Measurements from ENCODE around the gene SNX18. TPM values are rescaled to one million over a fixed set of nuclear protein-coding genes. Genes with fewer than 3 reads are reported as not detected.

The SNX18 gene
- total RNA-seq, 1 donor from 2014 or later, result 63.4 TPM

DNA sequence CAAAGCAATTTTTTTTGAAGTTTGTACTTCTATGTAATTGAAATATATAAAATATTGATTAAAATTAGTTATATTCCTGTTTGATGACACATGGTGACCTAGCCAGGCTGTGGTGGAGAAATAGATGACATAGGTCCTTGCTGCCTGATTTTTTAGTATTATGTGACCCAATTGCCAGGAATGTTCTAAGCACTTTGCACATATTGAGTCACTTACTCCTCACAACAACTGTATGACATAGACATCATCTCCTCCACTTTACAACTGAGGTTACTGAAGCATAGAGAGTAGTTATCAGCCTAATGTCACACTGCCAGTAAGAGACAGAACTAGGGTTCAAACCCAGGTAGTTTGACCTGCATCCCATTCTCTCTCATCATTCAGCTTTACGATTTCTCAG, 26.2 kb upstream of the SNX18 start:
- intact Hi-C loops (cut with micrococcal nuclease), result no loop called here
- Mint-ChIP-seq H3K4me3 (no peak overlapping the region), H3K27ac (no peak overlapping the region), H3K4me1 (no peaks in the 10 kb centered on the region), H3K27me3 (peaks cover 7% of the 10 kb centered on the region), H3K9me3 (no peaks in the 10 kb centered on the region), H3K36me3 (ENCODE audit: low read depth) (no peaks in the 10 kb centered on the region)
- POLR2A ChIA-PET, result no interaction called here
- DNase-seq (no peak), ATAC-seq (ENCODE audit: low read depth) (no peak)
- TF ChIP-seq, protein P1, sequence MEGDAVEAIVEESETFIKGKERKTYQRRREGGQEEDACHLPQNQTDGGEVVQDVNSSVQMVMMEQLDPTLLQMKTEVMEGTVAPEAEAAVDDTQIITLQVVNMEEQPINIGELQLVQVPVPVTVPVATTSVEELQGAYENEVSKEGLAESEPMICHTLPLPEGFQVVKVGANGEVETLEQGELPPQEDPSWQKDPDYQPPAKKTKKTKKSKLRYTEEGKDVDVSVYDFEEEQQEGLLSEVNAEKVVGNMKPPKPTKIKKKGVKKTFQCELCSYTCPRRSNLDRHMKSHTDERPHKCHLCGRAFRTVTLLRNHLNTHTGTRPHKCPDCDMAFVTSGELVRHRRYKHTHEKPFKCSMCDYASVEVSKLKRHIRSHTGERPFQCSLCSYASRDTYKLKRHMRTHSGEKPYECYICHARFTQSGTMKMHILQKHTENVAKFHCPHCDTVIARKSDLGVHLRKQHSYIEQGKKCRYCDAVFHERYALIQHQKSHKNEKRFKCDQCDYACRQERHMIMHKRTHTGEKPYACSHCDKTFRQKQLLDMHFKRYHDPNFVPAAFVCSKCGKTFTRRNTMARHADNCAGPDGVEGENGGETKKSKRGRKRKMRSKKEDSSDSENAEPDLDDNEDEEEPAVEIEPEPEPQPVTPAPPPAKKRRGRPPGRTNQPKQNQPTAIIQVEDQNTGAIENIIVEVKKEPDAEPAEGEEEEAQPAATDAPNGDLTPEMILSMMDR (IDR thresholded peaks at IDR 0.05), result no peak
- CTCF ChIA-PET, result interaction anchor here (1.0 to 1.6 kb wide), 2 partner anchors 72 to 376 kb away, joined by 3 to 8 read pairs; no protein-coding TSS in a partner anchor

DNA sequence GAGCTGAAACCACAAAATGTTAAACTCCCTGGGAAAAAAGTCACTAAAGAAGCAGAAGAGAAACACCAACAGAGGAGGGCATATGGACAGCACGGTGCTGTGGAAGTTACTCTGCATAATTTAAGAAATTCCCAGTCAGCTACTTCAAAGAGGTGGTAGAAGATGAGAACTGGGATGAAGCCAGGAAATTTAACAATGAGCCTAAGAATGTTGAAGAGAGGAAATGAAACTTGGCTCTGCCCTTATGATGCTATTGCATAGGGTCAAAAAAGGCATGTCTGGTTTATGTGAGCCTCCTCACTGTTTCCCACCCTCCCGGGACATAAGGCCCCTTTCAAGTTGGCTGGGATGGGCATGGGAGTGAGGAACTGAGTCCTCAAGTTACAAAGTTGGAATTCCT, 25.4 kb upstream of the SNX18 start:
- TF ChIP-seq, protein P1 (IDR thresholded peaks at IDR 0.05), result no peak
- Mint-ChIP-seq H3K4me3 (no peak overlapping the region), H3K36me3 (ENCODE audit: low read depth) (no peaks in the 10 kb centered on the region), H3K27ac (no peak overlapping the region), H3K27me3 (peaks cover 9% of the 10 kb centered on the region), H3K4me1 (no peaks in the 10 kb centered on the region), H3K9me3 (no peaks in the 10 kb centered on the region)
- intact Hi-C loops (cut with micrococcal nuclease), result no loop called here
- ChIA-PET CTCF (interaction anchor here (1.0 kb wide), 1 partner anchor 73 kb away, joined by 3 read pairs; no protein-coding TSS in a partner anchor), POLR2A (no interaction called here)
- no peak for DNase-seq
- ATAC-seq (ENCODE audit: low read depth), result no peak

DNA sequence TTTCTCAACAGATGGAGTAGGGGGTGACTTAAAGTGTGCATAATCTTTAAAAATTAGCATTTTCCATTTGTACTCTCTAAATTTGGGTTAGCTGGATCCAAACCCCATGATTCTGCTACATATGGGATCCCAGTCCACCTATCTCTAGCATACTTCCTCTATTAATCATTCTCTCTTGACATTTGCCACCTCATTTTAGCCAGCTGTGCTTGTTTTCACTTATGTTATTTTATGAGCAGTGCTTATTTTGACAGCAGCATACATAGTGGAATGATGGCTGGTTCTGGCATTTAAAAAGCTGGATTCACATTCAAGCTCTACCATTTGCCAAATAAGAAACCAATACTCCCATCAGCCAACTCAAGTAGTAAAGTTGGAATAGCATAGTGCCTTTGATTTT, 22.5 kb upstream of the SNX18 start:
- DNase-seq (no peak), ATAC-seq (ENCODE audit: low read depth) (no peak)
- Mint-ChIP-seq H3K4me1 (no peaks in the 10 kb centered on the region), H3K36me3 (ENCODE audit: low read depth) (peaks cover 1% of the 10 kb centered on the region), H3K27me3 (peaks cover 22% of the 10 kb centered on the region), H3K9me3 (peaks cover 11% of the 10 kb centered on the region), H3K4me3 (no peak overlapping the region), H3K27ac (no peak overlapping the region)
- CTCF ChIA-PET, result interaction anchor here (0.8 kb wide), 1 partner anchor 365 kb away, joined by 3 read pairs; no protein-coding TSS in a partner anchor
- intact Hi-C loops (cut with micrococcal nuclease), result no loop called here
- TF ChIP-seq, protein P1 (IDR thresholded peaks at IDR 0.05), result no peak
- POLR2A ChIA-PET, result interaction anchor here (0.6 kb wide), 1 partner anchor 184 kb away, joined by 7 read pairs; no protein-coding TSS in a partner anchor

DNA sequence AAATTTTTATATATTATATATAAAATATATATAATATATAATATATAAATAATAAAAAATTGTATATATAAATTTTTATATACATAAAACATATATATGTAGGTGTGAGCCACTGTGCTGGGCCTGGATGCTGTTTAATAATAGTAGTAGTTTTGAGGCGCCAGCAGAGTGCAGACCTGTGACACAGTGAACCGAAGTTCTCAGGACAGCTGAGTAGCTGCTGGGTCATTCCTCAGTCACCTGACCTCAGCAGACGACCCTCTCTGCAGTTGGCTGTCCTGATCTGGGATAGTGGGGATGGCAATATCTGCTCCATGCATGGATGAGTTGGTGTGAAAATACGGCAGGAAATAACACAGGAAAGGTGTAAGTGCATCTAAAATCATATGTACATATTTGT, 3.3 kb upstream of the SNX18 start:
- H3K27me3 Mint-ChIP-seq, result peaks cover 8% of the 10 kb centered on the region
- TF ChIP-seq, protein P1 (IDR thresholded peaks at IDR 0.05), result no peak
- DNase-seq (no peak), ATAC-seq (ENCODE audit: low read depth) (no peak)
- ChIA-PET POLR2A (no interaction called here), CTCF (interaction anchor here (1.4 to 6.8 kb wide), 2 partner anchors 330 to 353 kb away, joined by 11 to 160 read pairs; no protein-coding TSS in a partner anchor)
- H3K9me3 Mint-ChIP-seq, result no peaks in the 10 kb centered on the region
- peaks cover 14% of the 10 kb centered on the region for H3K4me1 Mint-ChIP-seq
- no peak overlapping the region for H3K4me3 Mint-ChIP-seq
- intact Hi-C loops (cut with micrococcal nuclease), result loop anchor here (10.0 kb wide), 2 partner anchors 199 to 269 kb away; partner anchors contain the start of gene ARL15
- H3K36me3 Mint-ChIP-seq (ENCODE audit: low read depth), result peaks cover 6% of the 10 kb centered on the region
- H3K27ac Mint-ChIP-seq, result no peak overlapping the region

DNA sequence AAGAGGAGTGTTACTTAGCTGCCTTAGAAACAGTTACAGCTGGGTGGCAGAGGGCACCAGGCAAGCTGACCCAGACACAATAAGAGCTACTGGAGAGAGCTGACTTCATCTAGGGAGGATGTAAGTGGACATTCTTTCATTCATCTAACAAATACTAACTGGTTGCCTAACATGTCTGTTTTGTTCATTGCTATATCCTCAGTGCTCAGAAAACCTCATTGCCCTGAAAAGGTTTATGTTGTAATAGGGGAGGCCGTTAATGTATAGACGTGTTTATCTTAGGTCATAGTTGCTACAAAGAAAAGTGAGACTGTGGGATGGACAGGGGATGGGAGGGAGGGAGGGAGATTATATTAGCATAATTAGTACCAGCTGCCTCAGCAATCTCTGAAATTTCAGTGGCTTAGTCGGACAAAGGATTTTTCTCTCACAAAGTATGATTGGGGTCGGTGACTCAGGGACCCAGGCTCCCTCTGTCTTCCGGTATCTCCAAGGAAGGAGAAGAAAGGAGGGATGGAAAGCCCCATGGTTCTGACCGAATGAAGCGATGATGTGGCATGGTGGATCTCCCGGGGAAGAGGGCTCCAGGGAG, 2.6 kb upstream of the SNX18 start:
- ChIA-PET CTCF (interaction anchor here (1.4 to 6.8 kb wide), 2 partner anchors 329 to 352 kb away, joined by 11 to 160 read pairs; no protein-coding TSS in a partner anchor), POLR2A (no interaction called here)
- peaks cover 21% of the 10 kb centered on the region for H3K4me1 Mint-ChIP-seq
- peaks cover 12% of the 10 kb centered on the region for H3K36me3 Mint-ChIP-seq (ENCODE audit: low read depth)
- TF ChIP-seq, protein P1 (IDR thresholded peaks at IDR 0.05), result no peak
- no peak overlapping the region for H3K27ac Mint-ChIP-seq
- no peak overlapping the region for H3K4me3 Mint-ChIP-seq
- ATAC-seq (ENCODE audit: low read depth), result no peak
- intact Hi-C loops (cut with micrococcal nuclease), result loop anchor here (5.0 to 10.0 kb wide), 5 partner anchors 200 to 1718 kb away; partner anchors contain the start of gene ARL15
- H3K9me3 Mint-ChIP-seq, result no peaks in the 10 kb centered on the region
- peaks cover 4% of the 10 kb centered on the region for H3K27me3 Mint-ChIP-seq
- no peak for DNase-seq
